NCI-H2029 treated with DMSO at 0.1 percent for 48 hours (cell line): ENCODE results near the gene POM121L2.

Experiments used
- DNase-seq: peaks from one replicate; lab custom pipeline; 2025; lab: John Stamatoyannopoulos, UW

POM121L2 gene

DNA sequence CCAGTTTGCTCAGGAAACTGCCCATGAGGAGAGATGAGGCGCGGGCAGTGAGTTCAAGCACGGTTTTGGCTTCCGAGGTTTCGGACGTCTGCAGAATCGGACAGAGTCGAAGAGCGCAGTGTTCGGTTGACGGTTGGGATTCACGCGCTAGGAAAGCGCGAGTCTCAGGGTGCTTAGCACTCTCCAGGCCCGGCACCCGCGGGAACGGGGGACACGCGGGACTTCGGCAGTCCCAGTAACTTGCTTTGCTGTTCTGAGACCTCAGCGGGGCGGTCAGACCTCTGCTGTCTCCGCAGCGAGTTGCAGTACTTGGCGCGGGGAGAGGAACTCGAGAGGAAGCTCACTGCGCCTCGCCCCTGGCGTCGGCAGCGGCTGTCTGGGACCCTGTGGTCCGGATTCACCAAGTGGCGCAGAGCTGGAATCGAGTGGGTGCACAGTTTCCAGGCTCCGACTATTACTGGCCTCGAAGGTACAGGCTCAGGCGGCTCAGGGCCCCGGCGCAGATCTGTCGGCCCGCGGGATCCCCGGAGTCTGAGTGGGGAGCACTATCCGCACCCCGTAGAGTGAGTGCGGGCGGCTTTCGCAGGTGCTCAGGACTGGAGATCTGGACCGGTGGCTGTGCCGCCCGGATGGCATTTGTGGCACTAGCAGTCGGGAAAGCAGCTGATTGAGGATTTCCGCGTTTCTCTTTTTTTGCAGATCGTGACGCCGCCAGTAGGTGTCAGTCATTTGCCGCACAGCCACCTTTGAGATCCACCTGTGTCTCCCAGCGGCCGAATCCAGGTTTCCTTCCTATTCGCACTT lies at the start of gene POM121L2:
Gene POM121L2, minus strand, starts transcription at position 128 of the 804 bp plus-strand sequence. Its CDS starts 103 bp downstream, at position 25.
- no peak for DNase-seq

- DNase-seq, result no peak
These were observed 47.2 kb upstream of the POM121L2 start for GRCh38 chr6:27359231-27359630.

DNA sequence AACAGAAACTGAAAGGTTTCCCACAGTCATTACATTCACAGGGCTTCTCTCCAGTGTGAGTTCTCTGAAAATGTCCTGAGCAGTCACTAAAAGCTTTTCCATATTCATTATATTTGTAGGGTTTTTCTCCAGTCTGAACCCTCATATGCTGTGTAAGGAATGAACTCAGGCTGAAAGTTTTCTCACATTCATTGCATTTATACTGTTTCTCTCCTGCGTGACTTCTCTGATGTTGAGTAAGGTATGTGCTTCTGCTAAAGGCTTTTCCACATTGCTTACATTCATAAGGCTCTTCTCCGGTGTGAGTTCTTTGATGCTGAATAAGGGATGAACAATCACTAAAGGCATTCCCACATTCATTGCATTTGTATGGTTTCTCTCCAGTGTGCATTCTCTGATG lies 46.7 kb upstream of the POM121L2 start:
- DNase-seq, result no peak

DNA sequence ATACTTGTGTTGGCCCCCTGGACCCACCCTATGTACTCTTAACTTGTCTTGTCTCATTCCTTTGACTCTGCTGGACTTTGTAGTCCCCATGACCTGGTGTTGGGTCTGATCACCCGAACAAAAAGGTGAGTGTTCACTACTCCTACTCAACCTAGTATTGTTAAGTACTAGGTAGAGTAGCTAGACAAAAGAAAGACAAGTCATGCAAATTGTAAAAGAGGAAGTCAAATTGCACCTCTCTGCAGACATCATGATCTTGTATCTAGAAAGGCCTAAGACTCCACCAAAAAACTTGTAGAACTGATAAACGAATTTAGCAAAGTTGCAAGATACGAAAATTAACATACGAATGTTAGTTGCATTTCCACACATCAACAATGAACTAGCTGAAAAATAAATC lies 40.8 kb upstream of the POM121L2 start:
- DNase-seq, result no peak

DNA sequence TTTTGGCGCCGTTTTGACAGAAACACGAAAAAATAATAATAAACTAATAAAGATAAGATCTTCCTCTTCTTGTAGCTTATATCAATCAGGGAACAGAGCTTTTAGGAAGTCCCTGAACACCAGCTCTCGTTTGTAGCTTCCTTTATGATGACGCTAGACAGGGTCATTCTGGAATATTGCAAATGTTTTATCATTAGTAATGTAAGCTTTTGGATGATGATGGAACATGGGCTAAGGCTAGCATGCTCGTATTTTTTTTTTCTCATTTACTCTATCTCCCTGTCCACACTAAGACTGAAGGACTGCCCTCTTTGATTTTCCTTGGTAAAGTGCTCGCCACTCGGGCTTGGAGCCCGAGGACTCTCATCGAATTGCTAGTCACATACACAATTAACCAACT lies 22.1 kb upstream of the POM121L2 start:
- DNase-seq, result no peak

- no peak for DNase-seq
These were observed 21.6 kb upstream of the POM121L2 start for GRCh38 chr6:27333642-27334040.

GRCh38 chr6:27332692-27333641 lies 20.9 kb upstream of the POM121L2 start:
- DNase-seq, result no peak

- no peak for DNase-seq
These were observed 15.1 kb upstream of the POM121L2 start for GRCh38 chr6:27327023-27327738.

DNA sequence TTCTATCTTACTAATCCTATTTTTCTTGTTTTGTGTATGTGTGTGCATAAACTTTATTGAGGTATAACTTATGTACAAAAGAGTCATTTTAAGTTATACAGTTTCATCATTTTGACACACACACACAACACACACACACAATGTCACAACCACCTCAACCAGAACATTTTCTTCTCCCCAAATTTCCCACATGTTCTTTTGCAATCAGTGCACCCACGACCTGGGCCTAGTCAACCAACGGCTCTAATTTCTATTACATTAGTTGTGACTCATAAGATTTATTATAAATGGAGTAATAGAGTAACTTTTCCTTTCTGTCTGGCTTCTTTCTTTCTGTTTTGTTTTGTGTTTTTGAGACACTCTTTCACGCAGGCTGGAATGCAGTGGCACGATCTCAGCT lies 9.8 kb upstream of the POM121L2 start:
- DNase-seq, result no peak

DNA sequence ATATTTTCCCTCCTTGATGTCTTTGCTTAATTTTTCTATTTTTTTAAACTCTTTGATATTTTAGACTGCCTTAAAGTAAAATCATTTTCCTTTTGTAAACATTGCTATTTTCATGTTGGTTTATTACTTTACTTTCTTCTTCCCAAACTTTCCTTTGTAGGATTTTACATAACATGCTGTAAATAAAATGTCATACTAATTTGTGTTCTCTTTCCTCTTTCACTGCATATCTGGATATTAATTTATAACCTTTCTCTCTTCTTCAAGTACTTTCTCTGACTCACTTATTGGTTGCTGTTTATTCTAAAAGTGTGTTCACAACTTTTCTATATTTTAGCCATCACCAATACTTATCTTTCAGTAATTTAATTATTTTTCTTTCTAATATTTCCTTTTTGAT lies 9.3 kb upstream of the POM121L2 start:
- DNase-seq, result no peak

GRCh38 chr6:27318973-27319372 lies 6.9 kb upstream of the POM121L2 start:
- DNase-seq, result no peak

DNA sequence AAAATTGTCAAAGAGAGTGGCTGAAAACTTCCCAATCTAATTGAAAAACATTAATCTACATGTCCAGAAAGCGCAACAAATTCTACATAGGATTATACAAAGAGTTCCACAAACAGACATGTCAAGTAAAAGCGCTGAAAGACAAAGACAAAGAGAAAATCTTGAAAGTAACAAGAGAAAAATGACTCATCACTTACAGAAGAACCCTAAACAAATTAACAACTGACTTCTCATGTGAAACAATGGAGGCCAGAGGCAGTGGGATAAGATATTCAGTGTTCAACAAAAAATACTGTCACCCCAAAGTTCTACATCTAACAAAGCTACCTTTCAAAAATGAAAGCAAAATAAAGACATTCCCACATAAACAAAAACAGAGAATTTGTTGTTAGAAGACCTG lies 2.0 kb upstream of the POM121L2 start:
- no peak for DNase-seq

GRCh38 chr6:27312950-27313271 lies 838 bp upstream of the POM121L2 start:
- no peak for DNase-seq

- DNase-seq, result no peak
These were observed 297 bp downstream of the POM121L2 start for GRCh38 chr6:27311806-27312145.

GRCh38 chr6:27303613-27304272 lies 8.3 kb downstream of the POM121L2 start:
- no peak for DNase-seq

DNA sequence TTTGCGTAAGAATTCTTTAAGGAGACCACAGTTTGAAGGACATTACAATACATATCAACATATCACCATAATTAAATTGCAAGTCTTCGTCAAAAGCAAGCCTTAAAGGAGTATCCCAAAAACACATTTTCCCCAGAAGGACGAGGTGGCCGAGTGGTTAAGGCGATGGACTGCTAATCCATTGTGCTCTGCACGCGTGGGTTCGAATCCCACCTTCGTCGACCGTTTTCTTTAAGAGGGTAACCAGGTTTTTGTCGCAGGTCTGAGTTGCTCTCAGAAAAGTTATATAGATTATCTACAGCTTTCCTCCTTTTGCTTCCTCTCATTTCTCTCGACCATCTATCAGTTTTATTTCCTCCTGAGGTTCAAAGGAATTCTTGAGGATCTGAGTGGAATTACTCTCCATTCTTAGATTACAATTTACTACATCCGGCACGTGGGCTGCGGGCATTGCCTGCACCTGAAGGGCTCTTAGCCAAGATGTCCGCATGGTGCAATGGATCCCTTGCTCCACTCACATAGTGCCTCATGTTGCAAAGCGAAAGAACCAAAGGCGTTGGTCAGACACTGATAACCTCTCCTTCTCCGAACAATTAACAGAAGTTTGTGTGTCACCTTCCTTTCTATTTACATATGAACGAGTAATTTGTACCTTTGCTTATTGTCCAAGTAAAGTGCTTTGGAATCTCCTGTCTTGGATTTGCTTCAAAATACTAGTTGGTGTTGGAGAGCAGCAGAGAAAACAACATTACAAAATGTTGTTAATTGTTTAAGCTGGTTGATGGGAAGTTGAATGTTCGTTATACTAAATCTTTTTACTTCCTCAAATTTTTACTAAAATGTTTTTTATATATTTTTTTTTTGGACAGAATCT lies 14.0 kb downstream of the POM121L2 start:
- no peak for DNase-seq

DNA sequence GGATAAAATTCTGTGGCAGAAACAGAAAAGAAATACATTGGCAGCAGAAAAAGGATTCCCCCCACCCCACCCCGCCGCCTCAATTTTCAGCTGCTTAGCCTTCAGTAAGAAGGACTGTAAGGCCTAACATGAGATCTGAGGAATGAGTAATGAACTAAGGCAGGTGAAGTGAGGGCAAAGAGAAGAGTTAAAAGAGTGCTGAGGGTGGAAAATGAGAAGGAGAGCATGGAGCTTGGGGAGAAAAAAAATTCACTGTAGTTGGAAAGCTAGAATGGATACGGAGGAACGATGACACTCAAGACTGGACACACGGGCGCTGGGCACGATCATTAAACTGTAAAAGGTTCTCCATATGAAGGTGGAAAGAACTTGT lies 14.6 kb downstream of the POM121L2 start:
- no peak for DNase-seq

GRCh38 chr6:27296106-27296783 lies 15.8 kb downstream of the POM121L2 start:
- DNase-seq, result no peak

DNA sequence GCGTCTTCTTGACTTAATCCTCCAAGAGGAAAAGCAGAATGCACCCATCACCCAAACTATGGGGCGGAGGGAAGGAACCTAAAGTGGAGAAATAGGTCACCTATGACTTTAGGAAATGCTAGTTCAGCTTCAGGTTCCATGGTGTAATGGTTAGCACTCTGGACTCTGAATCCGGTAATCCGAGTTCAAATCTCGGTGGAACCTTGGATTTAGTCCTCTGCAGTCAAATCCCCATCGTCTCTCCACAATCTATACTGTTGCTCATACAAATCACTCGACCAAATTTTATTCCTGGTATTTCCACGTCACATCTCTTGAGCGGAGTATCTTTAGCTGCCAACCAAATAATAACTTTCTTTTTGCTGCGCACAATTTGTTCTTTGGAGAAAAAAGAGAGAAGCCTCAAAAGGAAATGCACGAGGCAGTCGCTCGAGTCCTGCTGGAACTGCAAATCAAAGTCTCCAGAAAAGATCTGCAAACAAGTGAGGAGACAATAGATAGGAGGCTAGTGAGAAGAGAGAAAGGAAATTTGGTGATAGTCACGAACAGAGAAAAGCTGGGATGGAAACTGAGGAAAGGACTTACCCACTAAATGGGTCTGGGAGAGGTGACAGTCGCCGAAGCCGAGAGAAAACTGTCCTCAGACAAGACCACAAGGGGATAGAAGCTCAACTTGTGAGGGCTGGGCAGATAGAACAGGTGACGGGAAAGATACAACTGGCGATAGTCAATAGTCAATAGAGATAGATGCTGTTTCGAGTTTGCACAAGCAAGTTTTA lies 16.6 kb downstream of the POM121L2 start:
- no peak for DNase-seq

GRCh38 chr6:27294409-27294808 lies 17.7 kb downstream of the POM121L2 start:
- no peak for DNase-seq
